HCT116 (cell line): Measurements from ENCODE around the gene PPP2R5B. TPM values are rescaled to one million over a fixed set of nuclear protein-coding genes. Genes with fewer than 3 reads are reported as not detected.
A peak's percentile ranks its signal among the peaks of the same experiment; 100 is the strongest.

Source experiments
- ATAC-seq: fragments of 200-7000 bp; cut with Tn5 transposase; 2 replicates; pipeline ENCODE4 v1.9.1; 2020; ENCODE audit warnings: mild to moderate bottlenecking, moderate library complexity
- BruUV-seq: library from RNA; stranded (reverse); fragments of 400-500 nt; replicated peaks from 2 replicates; lab custom pipeline; 2021; lab: Mats Ljungman, UMichigan
- CTCF ChIA-PET: fragments of 300-600 bp; sonication (Branson Sonifier 250); formaldehyde crosslinking; loops from one replicate; lab custom pipeline; 2021; ENCODE audit warnings: antibody characterized with exemption; lab: Charles Lee
- POLR2A ChIA-PET: fragments of 300-600, 350-600 bp; sonication (Branson Sonifier 250); formaldehyde crosslinking; loops from one replicate; lab custom pipeline; 2021; ENCODE audit warnings: antibody characterized with exemption; lab: Charles Lee
- RAD21 ChIA-PET, 2 experiments: fragments of 300-600 bp; sonication (Branson Sonifier 250); formaldehyde crosslinking; loops; one replicate each; lab custom pipeline; 2023; ENCODE audit warnings: low total read pairs in 2 of 2; ENCODE audit not compliant: uncharacterized antibody in 2 of 2, unreplicated experiment in 2 of 2, low non-redundant PET in 1 of 2; lab: Charles Lee
- DNase-seq: peaks from one replicate; pipeline ENCODE4 v3.0.0-alpha.2; 2010; ENCODE audit warnings: low read depth, low spot score
- H2AFZ ChIP-seq: fragments of 200-600 bp; shearing (Covaris generic), sonication (generic); 2 replicates; pipeline ENCODE4 v1.6.1; 2017; ENCODE audit warnings: low read depth, mixed run types, mixed read lengths, antibody characterized with exemption, low read length; ENCODE audit not compliant: poor library complexity, severe bottlenecking
- H3K27ac ChIP-seq: 2 replicates; pipeline ENCODE4 v1.5.1; 2012; ENCODE audit warnings: low read depth, low read length
- H3K27me3 ChIP-seq: fragments of 200-600 bp; sonication (generic); 2 replicates; pipeline ENCODE4 v1.6.1; 2016; ENCODE audit warnings: mixed run types, low read length, mixed read lengths; ENCODE audit not compliant: insufficient read depth
- H3K36me3 ChIP-seq, 2 experiments: fragments of 200-500 bp in 1 of 2; fragments of 200-600 bp in 1 of 2; sonication (Bioruptor generic) in 1 of 2; sonication (generic) in 1 of 2; 2 replicates each; pipeline versions ENCODE4 v1.5.1 to v1.6.1; 2014 to 2016; ENCODE audit warnings: low read length in 2 of 2, inconsistent platforms in 1 of 2, mixed read lengths in 1 of 2, mixed run types in 1 of 2; ENCODE audit not compliant: insufficient read depth in 2 of 2, control insufficient read depth in 1 of 2
- H3K4me1 ChIP-seq, 2 experiments: fragments of 200-600 bp in 1 of 2; sonication (generic) in 1 of 2; 2 replicates each; pipeline versions ENCODE4 v1.5.1 to v1.6.1; 2012 to 2017; ENCODE audit warnings: low read length in 2 of 2, inconsistent platforms in 1 of 2, mild to moderate bottlenecking in 1 of 2, mixed read lengths in 1 of 2, mixed run types in 1 of 2, moderate library complexity in 1 of 2; ENCODE audit not compliant: insufficient read depth in 2 of 2, control insufficient read depth in 1 of 2
- H3K4me2 ChIP-seq: fragments of 200-600 bp; sonication (generic); 2 replicates; pipeline ENCODE4 v1.6.1; 2017; ENCODE audit warnings: mixed run types, low read length, mixed read lengths
- H3K4me3 ChIP-seq, 2 experiments: fragments of 200-600 bp in 1 of 2; sonication (generic) in 1 of 2; replicated peaks in 1 of 2; 2 replicates each; pipeline ENCODE4 v1.5.1; 2011 to 2016; ENCODE audit warnings: low read length in 2 of 2, control low read depth in 1 of 2, low read depth in 1 of 2, mild to moderate bottlenecking in 1 of 2, mixed read lengths in 1 of 2, mixed run types in 1 of 2
- H3K79me2 ChIP-seq: fragments of 200-600 bp; sonication (generic); 2 replicates; pipeline ENCODE4 v1.6.1; 2017; ENCODE audit warnings: mild to moderate bottlenecking, mixed run types, low read length, moderate library complexity, mixed read lengths; ENCODE audit not compliant: insufficient read depth
- H3K9ac ChIP-seq: fragments of 200-600 bp; sonication (generic); 2 replicates; pipeline ENCODE4 v1.6.1; 2016; ENCODE audit warnings: low read length, mixed read lengths
- H3K9me2 ChIP-seq: fragments of 200-600 bp; sonication (generic), shearing (Covaris generic); 2 replicates; pipeline ENCODE4 v1.6.1; 2017; ENCODE audit warnings: mixed run types, mild to moderate bottlenecking, moderate library complexity; ENCODE audit not compliant: insufficient read depth
- H3K9me3 ChIP-seq, 2 experiments: fragments of 200-500 bp in 1 of 2; fragments of 200-600 bp in 1 of 2; sonication (Bioruptor generic) in 1 of 2; sonication (generic) in 1 of 2; 2 replicates each; pipeline ENCODE4 v1.6.1; 2014 to 2017; ENCODE audit warnings: low read length in 2 of 2, mixed read lengths in 2 of 2, inconsistent platforms in 1 of 2, low read depth in 1 of 2, mild to moderate bottlenecking in 1 of 2, mixed run types in 1 of 2, moderate library complexity in 1 of 2; ENCODE audit not compliant: control insufficient read depth in 1 of 2, insufficient read depth in 1 of 2
- H4K20me1 ChIP-seq: fragments of 200-600 bp; sonication (generic), shearing (Covaris generic); 2 replicates; pipeline ENCODE4 v1.6.1; 2017; ENCODE audit warnings: mixed run types, mild to moderate bottlenecking, moderate library complexity; ENCODE audit not compliant: insufficient read depth
- CBX3 ChIP-seq: IDR thresholded peaks from 2 replicates; pipeline ENCODE4 v1.6.1; 2012; ENCODE audit warnings: low read depth
- EGR1 ChIP-seq: IDR thresholded peaks from 2 replicates; pipeline ENCODE4 v1.6.1; 2012; ENCODE audit warnings: low read depth
- ELF1 ChIP-seq: IDR thresholded peaks from 2 replicates; pipeline ENCODE4 v1.6.1; 2012; ENCODE audit warnings: low read depth, borderline replicate concordance
- POLR2A ChIP-seq: IDR thresholded peaks from 2 replicates; pipeline ENCODE4 v1.7.0; 2011; ENCODE audit warnings: borderline replicate concordance; ENCODE audit not compliant: insufficient read depth, insufficient read length; ENCODE audit errors: extremely low read depth
- POLR2AphosphoS5 ChIP-seq: IDR thresholded peaks from 2 replicates; pipeline ENCODE4 v1.6.1; 2011; ENCODE audit warnings: mild to moderate bottlenecking, low read depth, low read length, moderate library complexity
- TCF7L2 ChIP-seq: IDR thresholded peaks from 2 replicates; pipeline ENCODE4 v1.7.0; 2011; ENCODE audit warnings: borderline replicate concordance, inconsistent platforms; ENCODE audit not compliant: insufficient read depth, insufficient read length; ENCODE audit errors: extremely low read depth
- ZFX ChIP-seq: fragments of 450-650 bp; IDR thresholded peaks from 2 replicates; pipeline ENCODE4 v1.6.1; 2017
- intact Hi-C: fragments of 100-400 bp; cut with micrococcal nuclease; formaldehyde crosslinking; loops from 2 replicates; pipeline ENCODE4 v1.10.0; 2022
- total RNA-seq: library from RNA; stranded (reverse); gene quantifications from one replicate; pipeline ENCODE4 v1.2.1, GENCODE V29; 2021; ENCODE audit not compliant: unreplicated experiment
- TF ChIP-seq, protein P1 (sequence below): IDR thresholded peaks from 2 replicates; pipeline ENCODE4 v1.6.1; 2012; ENCODE audit warnings: low read depth
- TF ChIP-seq, protein P2 (sequence below), 3 experiments: fragments of 200-600 bp in 1 of 3; sonication (generic) in 1 of 3; IDR thresholded peaks in 2 of 3; conservative IDR thresholded peaks in 1 of 3; 2 replicates each; pipeline ENCODE4 v1.5.1; 2012 to 2017; ENCODE audit warnings: low read depth in 2 of 3, low read length in 2 of 3, antibody characterized with exemption in 1 of 3, borderline replicate concordance in 1 of 3, control low read depth in 1 of 3, mild to moderate bottlenecking in 1 of 3, mixed read lengths in 1 of 3, mixed run types in 1 of 3, moderate library complexity in 1 of 3; ENCODE audit not compliant: insufficient read depth in 1 of 3

Gene PPP2R5B
- total RNA-seq, 1 experiment from 2014 or later = 10.9 TPM

DNA sequence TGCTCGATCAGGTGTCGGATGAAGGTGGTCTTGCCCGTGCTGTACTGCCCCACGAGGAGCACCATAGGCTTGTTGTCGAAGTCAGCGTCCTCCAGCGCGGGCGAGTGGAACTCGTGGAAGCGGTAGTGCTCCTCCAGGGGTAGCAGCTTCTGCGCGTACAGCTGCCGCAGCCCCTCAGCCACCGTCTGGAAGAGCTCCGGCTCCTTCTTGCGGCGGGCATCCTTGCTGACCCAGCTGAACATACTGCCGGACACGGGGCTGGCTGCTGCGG is 46.3 kb upstream of the PPP2R5B start:
- RAD21 ChIA-PET = interaction anchor here in 1 of 2 experiments (0.7 kb wide), 1 partner anchor 23 kb away, joined by 3 read pairs; no protein-coding TSS in a partner anchor
- CTCF ChIA-PET = interaction anchor here (0.9 to 1.9 kb wide), 3 partner anchors 10 to 31 kb away, joined by 3 to 5 read pairs (median 3); no protein-coding TSS in a partner anchor
- H3K9ac ChIP-seq = peak overlapping the region; percentile 86
- H3K4me1 ChIP-seq = peaks cover 22 to 33% of the 10 kb centered on the region in 2 experiments
- H4K20me1 ChIP-seq = no peaks in the 10 kb centered on the region
- peak overlapping the region; percentile 84 for H3K27ac ChIP-seq
- ATAC-seq (peak; percentile 29), DNase-seq (no peak)
- H2AFZ ChIP-seq = no peak overlapping the region
- TF ChIP-seq POLR2A (no peak), POLR2AphosphoS5 (no peak), ELF1 (no peak), ZFX (no peak), EGR1 (no peak), CBX3 (no peak), TCF7L2 (no peak)
- TF ChIP-seq, protein P1, sequence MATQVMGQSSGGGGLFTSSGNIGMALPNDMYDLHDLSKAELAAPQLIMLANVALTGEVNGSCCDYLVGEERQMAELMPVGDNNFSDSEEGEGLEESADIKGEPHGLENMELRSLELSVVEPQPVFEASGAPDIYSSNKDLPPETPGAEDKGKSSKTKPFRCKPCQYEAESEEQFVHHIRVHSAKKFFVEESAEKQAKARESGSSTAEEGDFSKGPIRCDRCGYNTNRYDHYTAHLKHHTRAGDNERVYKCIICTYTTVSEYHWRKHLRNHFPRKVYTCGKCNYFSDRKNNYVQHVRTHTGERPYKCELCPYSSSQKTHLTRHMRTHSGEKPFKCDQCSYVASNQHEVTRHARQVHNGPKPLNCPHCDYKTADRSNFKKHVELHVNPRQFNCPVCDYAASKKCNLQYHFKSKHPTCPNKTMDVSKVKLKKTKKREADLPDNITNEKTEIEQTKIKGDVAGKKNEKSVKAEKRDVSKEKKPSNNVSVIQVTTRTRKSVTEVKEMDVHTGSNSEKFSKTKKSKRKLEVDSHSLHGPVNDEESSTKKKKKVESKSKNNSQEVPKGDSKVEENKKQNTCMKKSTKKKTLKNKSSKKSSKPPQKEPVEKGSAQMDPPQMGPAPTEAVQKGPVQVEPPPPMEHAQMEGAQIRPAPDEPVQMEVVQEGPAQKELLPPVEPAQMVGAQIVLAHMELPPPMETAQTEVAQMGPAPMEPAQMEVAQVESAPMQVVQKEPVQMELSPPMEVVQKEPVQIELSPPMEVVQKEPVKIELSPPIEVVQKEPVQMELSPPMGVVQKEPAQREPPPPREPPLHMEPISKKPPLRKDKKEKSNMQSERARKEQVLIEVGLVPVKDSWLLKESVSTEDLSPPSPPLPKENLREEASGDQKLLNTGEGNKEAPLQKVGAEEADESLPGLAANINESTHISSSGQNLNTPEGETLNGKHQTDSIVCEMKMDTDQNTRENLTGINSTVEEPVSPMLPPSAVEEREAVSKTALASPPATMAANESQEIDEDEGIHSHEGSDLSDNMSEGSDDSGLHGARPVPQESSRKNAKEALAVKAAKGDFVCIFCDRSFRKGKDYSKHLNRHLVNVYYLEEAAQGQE = no peak
- TF ChIP-seq, protein P2, sequence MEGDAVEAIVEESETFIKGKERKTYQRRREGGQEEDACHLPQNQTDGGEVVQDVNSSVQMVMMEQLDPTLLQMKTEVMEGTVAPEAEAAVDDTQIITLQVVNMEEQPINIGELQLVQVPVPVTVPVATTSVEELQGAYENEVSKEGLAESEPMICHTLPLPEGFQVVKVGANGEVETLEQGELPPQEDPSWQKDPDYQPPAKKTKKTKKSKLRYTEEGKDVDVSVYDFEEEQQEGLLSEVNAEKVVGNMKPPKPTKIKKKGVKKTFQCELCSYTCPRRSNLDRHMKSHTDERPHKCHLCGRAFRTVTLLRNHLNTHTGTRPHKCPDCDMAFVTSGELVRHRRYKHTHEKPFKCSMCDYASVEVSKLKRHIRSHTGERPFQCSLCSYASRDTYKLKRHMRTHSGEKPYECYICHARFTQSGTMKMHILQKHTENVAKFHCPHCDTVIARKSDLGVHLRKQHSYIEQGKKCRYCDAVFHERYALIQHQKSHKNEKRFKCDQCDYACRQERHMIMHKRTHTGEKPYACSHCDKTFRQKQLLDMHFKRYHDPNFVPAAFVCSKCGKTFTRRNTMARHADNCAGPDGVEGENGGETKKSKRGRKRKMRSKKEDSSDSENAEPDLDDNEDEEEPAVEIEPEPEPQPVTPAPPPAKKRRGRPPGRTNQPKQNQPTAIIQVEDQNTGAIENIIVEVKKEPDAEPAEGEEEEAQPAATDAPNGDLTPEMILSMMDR (IDR thresholded peaks at IDR 0.05 in 2 of 3, conservative IDR thresholded peaks at IDR 0.05 in 1 of 3; ENCODE audit: borderline replicate concordance in 1 of 3, insufficient read depth in 1 of 3, low read depth in 2 of 3, low read length in 2 of 3) = no peak
- peak overlapping the region; percentile 95 to 99 for H3K4me3 ChIP-seq
- peaks cover 6 to 22% of the 10 kb centered on the region in 2 experiments for H3K36me3 ChIP-seq
- intact Hi-C loops = loop anchor here (1.0 kb wide), 2 partner anchors 31 to 149 kb away; partner anchors contain the start of gene SNX15
- H3K9me2 ChIP-seq = no peaks in the 10 kb centered on the region
- no TSS peak for BruUV-seq
- no peaks in the 10 kb centered on the region for H3K27me3 ChIP-seq
- POLR2A ChIA-PET = interaction anchor here (1.1 to 5.5 kb wide), 4 partner anchors 16 to 65 kb away, joined by 3 to 56 read pairs (median 24); partner anchors contain the start of gene CDC42BPG
- no peaks in the 10 kb centered on the region for H3K9me3 ChIP-seq
- H3K4me2 ChIP-seq = peak overlapping the region; percentile 97
- peaks cover 50% of the 10 kb centered on the region for H3K79me2 ChIP-seq
